Activated naive CD4-positive, alpha-beta T cell treated with anti-CD3 and anti-CD28 coated beads, Interleukin-2, amount 50 U/mL, for 16 hours (primary cell): ENCODE data around the gene SPAG16.

Source experiments
- DNase-seq: peaks from one replicate; pipeline ENCODE4 v3.0.0-alpha.2; 2020

Gene SPAG16

DNA sequence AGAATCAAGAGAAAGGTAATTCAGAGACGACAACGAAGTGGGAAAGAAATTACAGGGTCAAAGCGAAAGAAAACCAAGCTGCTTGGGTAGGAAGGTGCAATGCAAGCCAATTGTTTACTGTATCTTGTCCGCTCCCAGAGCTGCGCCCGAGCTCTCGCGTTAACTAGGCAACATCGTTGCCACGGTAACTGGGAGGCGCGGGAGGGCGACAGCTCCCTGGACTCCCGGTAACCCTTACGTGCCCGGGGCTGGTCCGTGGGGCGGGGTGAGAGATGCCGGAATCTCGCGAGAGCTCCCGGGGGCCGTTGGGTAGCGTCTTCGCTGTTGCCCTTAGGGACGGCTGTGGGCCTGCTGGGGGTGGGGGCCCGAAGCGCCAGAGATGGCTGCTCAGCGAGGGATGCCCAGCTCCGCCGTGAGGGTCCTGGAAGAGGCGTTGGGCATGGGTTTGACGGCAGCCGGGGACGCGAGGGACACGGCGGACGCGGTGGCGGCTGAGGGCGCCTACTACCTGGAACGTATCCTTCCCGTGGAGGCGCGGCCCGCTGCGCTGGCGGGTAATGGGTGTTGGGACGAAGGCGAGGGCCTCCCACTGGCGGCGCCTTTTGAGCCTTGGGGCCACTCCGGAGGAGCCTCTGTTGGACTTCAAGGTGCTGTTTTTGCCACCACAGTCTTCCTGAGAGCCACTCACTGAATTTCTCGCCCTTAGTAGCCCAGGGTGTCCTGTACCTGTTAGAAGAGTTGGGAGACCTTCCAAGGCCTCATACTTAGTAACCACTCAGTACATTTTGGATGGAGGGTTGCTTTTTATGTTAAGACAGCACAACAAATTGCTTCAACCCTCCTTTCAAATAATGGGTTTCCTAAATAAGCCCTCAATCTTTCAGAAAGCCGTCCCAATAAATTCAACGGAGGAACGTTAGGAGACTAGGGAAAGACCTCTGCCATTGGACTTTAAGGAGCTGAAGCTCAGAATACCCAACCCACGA, at the start of gene SPAG16:
Gene SPAG16 (plus strand): TSS at position 360 of the 986 bp plus-strand sequence.
- DNase-seq: peak; percentile 96

- no peak for DNase-seq
Observed at GRCh38 chr2:213234641-213235040, 49.6 kb upstream of the SPAG16 start.

- DNase-seq: no peak
Observed at GRCh38 chr2:213235741-213236140, 48.5 kb upstream of the SPAG16 start.

- DNase-seq: no peak
Observed at GRCh38 chr2:213237251-213237650, 47.0 kb upstream of the SPAG16 start.

DNA sequence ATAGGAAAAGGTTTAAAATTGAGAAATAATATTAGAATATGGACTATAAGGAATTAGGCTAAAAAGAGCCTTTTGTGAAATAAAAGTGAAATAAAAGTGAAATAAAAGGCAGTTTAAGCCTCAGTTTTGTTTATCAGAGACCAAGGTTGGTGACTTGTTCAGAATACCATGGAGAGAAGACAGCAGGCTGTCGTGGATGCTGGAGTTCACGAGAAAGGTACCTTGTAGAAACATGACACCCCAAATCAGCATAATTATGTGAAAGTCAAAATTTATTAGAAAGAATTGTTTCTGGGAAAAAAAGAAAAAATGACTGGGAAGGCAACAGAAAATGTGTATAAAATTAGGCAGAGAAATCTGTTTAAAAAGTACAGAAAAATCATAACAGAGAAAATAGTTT, 46.5 kb upstream of the SPAG16 start:
- no peak for DNase-seq

GRCh38 chr2:213238753-213239495, 45.3 kb upstream of the SPAG16 start:
- DNase-seq: no peak

- no peak for DNase-seq
Observed at GRCh38 chr2:213241817-213242216, 42.4 kb upstream of the SPAG16 start.

DNA sequence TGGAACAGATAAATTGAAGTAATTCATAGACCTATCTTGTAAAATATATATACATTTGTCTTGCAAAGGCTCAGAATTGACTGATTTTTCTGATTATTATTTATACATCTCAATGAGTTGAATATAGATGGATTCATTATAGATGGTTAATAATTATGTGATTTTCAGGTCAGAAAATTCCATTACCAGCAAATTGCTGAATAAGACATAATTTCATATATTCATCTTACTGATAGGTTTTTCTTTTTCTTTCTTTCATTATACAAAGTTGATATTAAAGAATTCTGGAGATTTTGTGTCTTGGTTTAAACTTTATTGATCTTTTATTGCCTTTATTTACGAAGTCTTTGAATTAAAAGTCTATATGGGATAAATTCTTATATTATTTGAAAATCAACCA, 41.6 kb upstream of the SPAG16 start:
- no peak for DNase-seq

GRCh38 chr2:213243189-213244044, 40.8 kb upstream of the SPAG16 start:
- no peak for DNase-seq

DNA sequence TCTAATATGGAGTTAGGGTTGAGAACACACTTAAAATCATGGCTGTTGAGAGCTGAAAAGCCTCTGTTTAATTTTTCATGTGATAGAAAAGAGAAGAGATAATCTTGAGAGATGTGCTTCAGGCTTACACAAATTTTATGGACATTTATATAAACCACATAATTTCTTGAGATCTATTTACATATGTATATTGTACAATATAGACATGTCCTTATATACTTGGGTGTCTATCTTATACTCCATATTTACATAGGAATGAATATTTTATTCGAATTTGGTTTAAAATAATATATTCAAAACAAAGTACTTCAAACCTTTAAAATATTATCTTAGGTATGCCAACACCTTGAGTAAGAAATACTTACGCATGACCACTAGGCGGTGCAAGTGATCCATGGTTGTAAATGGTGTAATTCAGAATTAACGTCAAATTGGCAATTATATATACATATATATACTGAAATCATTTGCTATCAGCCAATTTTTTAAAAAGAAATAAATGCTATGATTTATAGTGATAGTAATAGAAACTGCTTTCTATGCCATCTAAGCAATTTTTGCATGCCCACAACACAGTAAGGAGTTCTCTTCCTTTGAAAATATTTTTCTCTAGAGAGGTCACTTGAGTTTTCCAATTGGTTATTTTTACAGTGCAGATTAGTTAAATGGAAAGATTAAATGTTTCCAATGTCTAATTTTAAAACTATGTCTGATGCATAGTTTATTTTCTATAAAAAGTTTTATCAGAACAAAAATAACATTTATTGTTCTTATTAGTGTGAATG, 37.6 kb upstream of the SPAG16 start:
- DNase-seq: peak; percentile 57

GRCh38 chr2:213247566-213247965, 36.7 kb upstream of the SPAG16 start:
- DNase-seq: no peak

DNA sequence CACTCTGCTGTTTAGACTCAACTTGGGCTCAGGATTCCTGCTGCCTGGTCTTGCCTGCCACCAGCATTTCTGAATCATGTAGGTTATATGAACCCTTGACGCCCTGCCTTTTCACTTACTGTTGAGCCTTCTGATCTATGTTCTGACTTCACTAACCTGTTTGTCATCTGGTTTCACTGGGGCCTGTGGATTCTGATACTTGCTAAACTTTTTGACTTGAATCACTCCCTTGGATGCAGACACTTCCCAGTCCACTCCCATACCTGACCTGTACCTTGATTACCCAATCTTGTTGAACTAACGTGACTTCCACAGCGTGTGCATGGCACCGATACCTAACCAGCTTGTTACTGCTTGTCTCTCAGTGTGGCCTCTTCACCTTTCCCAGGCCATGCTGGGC, 35.6 kb upstream of the SPAG16 start:
- no peak for DNase-seq

DNA sequence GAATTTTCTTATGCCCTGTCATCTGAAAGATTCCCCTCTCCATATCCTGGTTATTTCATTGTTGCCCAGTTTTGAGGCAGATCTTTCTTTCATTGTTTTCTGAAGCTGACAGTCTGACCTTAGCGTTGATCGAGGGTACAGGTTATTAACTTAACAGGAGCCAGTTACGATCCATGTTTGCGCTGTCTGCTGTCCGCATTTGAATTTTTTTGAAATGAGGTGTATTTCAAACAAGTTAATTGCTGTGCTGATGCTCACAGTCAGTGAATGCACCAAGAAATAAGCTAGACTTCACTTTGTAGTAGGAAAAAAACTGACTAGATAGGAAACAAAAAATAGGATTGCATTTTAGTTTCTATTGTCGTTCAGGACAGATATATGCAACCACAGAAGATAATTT, 34.8 kb upstream of the SPAG16 start:
- no peak for DNase-seq

DNA sequence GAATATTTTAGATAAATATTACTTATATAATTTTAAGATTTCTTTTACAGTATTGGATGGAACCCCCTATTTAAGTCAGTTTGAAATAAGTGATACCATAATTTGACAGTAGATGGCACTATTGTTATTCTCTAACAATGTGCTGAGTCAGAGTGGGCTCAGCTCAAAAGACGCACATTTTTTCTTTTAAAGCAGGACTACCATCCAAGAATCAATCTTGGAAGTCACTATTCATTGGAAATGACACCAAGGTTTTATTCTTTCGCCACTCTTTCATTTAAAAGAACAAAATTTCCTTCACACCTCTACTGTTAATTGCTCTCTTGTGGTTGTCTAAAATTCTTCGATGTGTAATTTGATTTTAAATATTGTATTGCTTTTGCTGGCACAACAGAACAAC, 32.6 kb upstream of the SPAG16 start:
- no peak for DNase-seq

GRCh38 chr2:213252206-213252605, 32.1 kb upstream of the SPAG16 start:
- DNase-seq: no peak

DNA sequence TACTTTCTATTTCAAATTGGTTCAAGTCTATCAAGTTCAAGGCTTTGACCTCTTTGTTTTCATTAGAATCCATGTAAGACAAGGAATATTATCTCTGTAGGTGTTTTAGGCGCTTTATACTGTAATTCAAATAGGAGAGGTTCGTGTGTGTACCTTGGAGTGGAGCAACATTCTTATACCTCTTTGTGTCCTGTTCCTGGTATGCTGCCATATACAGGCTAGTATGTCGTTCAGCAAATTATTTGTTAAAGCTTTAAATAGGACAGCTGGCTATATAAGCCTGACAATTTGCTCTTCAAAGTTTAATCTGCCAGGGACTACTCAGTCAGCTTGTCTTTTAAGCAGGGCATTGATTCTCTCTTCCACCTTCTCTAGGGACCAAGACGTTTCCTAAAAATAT, 31.1 kb upstream of the SPAG16 start:
- DNase-seq: no peak

DNA sequence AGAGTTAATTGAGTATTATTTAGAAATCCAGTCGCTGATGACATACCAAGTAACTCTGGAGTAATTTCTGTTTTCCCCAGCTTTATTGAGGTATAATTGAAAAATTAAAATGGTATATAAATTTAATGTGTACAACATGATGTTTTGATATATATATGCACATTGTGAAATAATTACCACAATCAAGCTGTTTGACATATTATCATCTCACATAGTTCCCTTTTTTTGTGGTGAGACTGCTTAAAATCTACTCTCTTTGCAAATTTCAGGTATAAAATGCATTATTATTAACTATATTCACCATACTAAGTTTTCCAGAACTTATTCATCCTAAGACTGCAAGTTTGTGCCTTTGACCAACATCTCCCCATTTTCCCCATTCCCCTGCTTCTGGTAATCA, 25.0 kb upstream of the SPAG16 start:
- DNase-seq: no peak

GRCh38 chr2:213261237-213261636, 23.0 kb upstream of the SPAG16 start:
- DNase-seq: no peak

GRCh38 chr2:213261715-213262114, 22.5 kb upstream of the SPAG16 start:
- no peak for DNase-seq

- no peak for DNase-seq
Observed at GRCh38 chr2:213265679-213266078, 18.6 kb upstream of the SPAG16 start.

DNA sequence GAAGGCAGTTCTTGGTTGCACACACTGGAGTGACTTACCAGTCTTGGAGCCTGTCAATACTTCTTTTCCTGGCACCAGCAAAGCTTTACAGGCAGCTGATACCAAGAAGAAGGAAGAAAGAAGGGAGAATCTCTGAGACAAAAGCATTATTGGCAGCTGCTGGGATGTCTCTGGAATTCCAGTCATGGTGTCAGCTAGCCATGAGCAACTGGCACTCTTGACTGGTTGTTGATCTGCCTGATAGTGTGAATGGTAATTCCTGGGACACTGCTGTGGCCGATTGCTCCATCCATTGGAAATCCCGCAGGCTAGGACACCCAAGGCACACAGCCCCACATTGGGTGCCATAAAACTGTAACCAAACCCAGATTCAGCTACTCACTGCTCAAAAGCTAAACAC, 17.8 kb upstream of the SPAG16 start:
- DNase-seq: no peak

- no peak for DNase-seq
Observed at GRCh38 chr2:213271947-213272346, 12.3 kb upstream of the SPAG16 start.
